Ascending aorta (tissue), 2 donors: ENCODE data around the gene ANKS4B. TPM values are rescaled to one million over a fixed set of nuclear protein-coding genes. Genes with fewer than 3 reads are reported as not detected.
A peak's percentile ranks its signal among the peaks of the same experiment; 100 is the strongest.
"Not testable (repeated sequence)": the region's sequence is repeated elsewhere in the genome, so short reads cannot be mapped to it uniquely, and the experiment has no call there.

Experiments
- DNase-seq, 2 donors: peaks; one replicate each; pipeline ENCODE4 v3.0.0-alpha.2; 2019; ENCODE audit warnings: low spot score in 2 of 2
- H3K27ac ChIP-seq, 2 donors: fragments of 200-600 bp; sonication (generic); one replicate each; pipeline ENCODE4 v1.5.1; 2016 to 2017; ENCODE audit warnings: mild to moderate bottlenecking in 1 of 2
- H3K27me3 ChIP-seq: fragments of 200-600 bp; sonication (generic); one replicate; pipeline ENCODE4 v1.5.1; 2017
- H3K36me3 ChIP-seq, 2 donors: fragments of 200-600 bp; sonication (generic); one replicate each; pipeline ENCODE4 v1.5.1; 2016
- H3K4me1 ChIP-seq, 2 donors: fragments of 200-600 bp; sonication (generic); one replicate each; pipeline ENCODE4 v1.5.1; 2016 to 2017; ENCODE audit warnings: mild to moderate bottlenecking in 1 of 2
- H3K4me3 ChIP-seq, 2 donors: fragments of 200-600 bp; sonication (generic); one replicate each; pipeline ENCODE4 v1.5.1; 2016 to 2017; ENCODE audit warnings: mild to moderate bottlenecking in 1 of 2
- H3K9me3 ChIP-seq, 2 donors: fragments of 200-600 bp; sonication (generic); one replicate each; pipeline ENCODE4 v1.5.1; 2016
- intact Hi-C: fragments of 100-400 bp; cut with DNase I; formaldehyde crosslinking; loops from one replicate; pipeline ENCODE4 v1.15.1; 2023
- total RNA-seq: library from RNA; depleted of rRNA; stranded (reverse); fragments of >200 nt; gene quantifications from one replicate; pipeline ENCODE4 v1.1.0, GENCODE V29; 2016
- TF ChIP-seq, protein P1 (sequence below), 3 experiments: fragments of 200-600 bp in 2 of 3; fragments of 450-650 bp in 1 of 3; sonication (generic) in 2 of 3; IDR thresholded peaks; one replicate each; pipeline ENCODE4 v1.5.1; 2016 to 2019; ENCODE audit warnings: antibody characterized with exemption in 3 of 3, mild to moderate bottlenecking in 1 of 3, moderate library complexity in 1 of 3

Gene ANKS4B
- total RNA-seq, 1 donor from 2014 or later, result not detected

DNA sequence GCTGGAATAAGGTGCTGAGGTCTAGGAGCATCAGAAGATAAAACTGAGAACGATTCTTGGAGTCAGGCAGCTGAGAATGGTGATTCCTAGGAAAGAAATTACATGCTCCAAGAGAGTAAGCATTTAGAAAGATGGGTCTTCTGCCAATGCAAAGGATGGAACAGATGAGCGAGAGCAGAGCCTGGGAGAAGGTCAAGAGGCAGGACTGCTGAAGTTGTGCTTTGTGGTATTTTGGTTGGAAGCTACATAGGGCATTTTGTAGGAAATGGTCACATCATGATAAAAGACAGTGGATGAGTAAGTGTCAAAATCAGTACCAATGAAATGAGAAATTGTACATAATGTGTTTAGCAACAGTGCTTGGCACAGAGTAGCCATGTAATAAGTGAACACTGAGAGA lies 46.0 kb downstream of the ANKS4B start:
- peak in 1 of 2 donors; percentile 27 for DNase-seq
- Histone ChIP-seq H3K4me3 (no peak overlapping the region), H3K4me1 (peaks cover 0 to 4% of the 10 kb centered on the region in 2 donors), H3K9me3 (no peaks in the 10 kb centered on the region), H3K27me3 (no peaks in the 10 kb centered on the region), H3K27ac (no peak overlapping the region), H3K36me3 (no peaks in the 10 kb centered on the region)
- intact Hi-C loops, result no loop called here
- TF ChIP-seq, protein P1, sequence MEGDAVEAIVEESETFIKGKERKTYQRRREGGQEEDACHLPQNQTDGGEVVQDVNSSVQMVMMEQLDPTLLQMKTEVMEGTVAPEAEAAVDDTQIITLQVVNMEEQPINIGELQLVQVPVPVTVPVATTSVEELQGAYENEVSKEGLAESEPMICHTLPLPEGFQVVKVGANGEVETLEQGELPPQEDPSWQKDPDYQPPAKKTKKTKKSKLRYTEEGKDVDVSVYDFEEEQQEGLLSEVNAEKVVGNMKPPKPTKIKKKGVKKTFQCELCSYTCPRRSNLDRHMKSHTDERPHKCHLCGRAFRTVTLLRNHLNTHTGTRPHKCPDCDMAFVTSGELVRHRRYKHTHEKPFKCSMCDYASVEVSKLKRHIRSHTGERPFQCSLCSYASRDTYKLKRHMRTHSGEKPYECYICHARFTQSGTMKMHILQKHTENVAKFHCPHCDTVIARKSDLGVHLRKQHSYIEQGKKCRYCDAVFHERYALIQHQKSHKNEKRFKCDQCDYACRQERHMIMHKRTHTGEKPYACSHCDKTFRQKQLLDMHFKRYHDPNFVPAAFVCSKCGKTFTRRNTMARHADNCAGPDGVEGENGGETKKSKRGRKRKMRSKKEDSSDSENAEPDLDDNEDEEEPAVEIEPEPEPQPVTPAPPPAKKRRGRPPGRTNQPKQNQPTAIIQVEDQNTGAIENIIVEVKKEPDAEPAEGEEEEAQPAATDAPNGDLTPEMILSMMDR (IDR thresholded peaks at IDR 0.05), result no peak

DNA sequence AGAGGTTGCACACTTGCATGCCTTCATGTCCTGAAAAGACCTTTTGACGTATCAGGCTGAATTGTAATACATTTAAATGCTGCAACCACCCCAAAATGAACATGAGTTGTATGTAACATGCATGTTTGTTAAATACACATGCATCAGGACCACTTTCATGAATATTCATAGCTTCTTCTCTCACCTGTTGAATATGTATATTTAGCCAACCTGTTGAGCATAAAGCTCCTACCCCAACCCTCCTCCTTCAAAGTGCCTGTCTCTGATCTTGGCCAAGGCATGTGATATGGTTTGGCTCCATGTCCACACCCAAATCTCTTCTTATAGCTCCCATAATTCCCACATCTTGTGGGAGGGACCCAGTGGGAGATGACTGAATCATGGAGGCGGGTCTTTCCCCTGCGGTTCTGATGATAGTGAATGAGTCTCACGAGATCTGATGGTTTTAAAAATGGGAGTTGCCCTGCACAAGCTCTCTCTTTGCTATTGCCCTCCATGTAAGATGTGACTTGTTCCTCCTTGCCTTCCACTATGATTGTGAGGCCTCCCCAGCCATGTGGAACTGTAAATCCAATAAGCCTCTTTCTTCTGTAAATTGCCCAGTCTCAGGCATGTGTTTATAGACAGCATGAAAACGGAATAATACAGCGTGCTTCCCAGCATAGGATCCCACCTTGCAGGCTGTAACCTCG lies 48.3 kb downstream of the ANKS4B start:
- Histone ChIP-seq H3K4me1 (peaks cover 0 to 4% of the 10 kb centered on the region in 2 donors), H3K36me3 (no peaks in the 10 kb centered on the region), H3K27me3 (no peaks in the 10 kb centered on the region), H3K4me3 (no peak overlapping the region), H3K9me3 (no peaks in the 10 kb centered on the region), H3K27ac (no peak overlapping the region)
- TF ChIP-seq, protein P1 (IDR thresholded peaks at IDR 0.05), result no peak
- intact Hi-C loops, result loop anchor here (2.0 kb wide), 1 partner anchor 19 kb away; no protein-coding TSS in a partner anchor
- peak in 1 of 2 donors; percentile 55 for DNase-seq

DNA sequence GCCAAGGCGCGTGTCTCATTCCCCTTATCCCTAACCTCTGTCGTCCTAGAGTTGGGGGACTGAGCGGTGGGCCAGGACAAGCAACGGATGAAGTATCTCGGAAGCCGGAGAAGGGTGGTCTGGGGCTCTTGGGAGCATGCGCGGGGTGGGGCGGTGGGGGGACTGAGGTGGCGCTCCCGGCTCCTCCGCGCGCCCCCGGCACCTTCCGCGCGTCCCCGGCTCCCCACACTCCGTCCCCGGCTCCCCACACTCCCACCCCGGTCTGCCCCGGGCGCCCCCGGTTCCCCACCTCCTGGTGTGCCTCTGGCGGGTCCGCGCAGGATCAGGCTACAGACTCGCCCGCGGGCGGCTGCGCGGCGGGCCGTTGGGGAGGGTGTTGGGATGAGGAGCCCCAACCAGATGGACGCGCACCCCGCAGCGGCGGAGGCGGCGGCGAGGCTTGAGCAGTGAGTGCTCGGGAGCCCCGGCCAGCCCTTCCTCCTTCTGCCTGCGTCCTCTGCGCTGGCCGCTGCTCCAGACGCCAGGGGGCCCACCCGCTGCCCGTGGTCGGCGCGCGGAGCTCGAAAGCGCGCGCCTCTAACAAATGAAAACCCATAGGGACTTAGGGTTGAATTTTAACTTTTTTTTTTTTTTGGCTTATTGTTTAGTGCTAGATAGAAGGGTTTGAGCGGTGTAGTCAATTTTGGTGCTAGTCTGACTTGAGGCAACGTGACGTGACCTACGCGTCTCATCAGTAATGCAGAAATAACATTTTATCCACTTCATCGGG lies 50.2 kb downstream of the ANKS4B start:
- TF ChIP-seq, protein P1 (IDR thresholded peaks at IDR 0.05), result peak; percentile 14 to 63 (median 29)
- DNase-seq, result no peak
- H3K4me1 ChIP-seq, result peaks cover 0 to 4% of the 10 kb centered on the region in 2 donors

DNA sequence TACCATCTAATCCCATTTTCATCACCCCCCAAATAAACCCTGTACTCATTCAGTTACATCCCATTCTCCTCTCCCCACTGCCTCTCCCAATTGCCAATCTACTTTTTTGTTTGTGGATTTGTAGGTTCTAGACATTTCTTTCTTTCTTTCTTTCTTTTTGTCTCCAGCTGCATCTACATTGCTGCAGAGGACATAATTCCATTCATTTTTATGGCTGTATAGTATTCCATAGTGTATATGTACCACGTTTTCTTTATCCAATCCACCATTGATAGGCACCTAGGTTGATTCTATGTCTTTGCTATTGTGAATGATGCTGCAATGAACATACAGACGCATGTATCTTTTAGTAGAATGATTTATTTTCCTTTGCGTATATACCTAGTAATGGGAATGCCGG lies 50.9 kb downstream of the ANKS4B start:
- peaks cover 0 to 4% of the 10 kb centered on the region in 2 donors for H3K4me1 ChIP-seq
- no peaks in the 10 kb centered on the region for H3K36me3 ChIP-seq
- no peak overlapping the region for H3K27ac ChIP-seq
- intact Hi-C loops, result no loop called here
- TF ChIP-seq, protein P1 (IDR thresholded peaks at IDR 0.05), result no peak
- DNase-seq, result no peak
- no peaks in the 10 kb centered on the region for H3K27me3 ChIP-seq
- H3K4me3 ChIP-seq, result peak overlapping the region in 1 of 2 donors; percentile 68
- H3K9me3 ChIP-seq, result no peaks in the 10 kb centered on the region

More for the DNA sequence above, 50.2 kb downstream of the ANKS4B start:
- H3K4me3 ChIP-seq, result peak overlapping the region; percentile 53 to 68
- no peaks in the 10 kb centered on the region for H3K27me3 ChIP-seq
- peak overlapping the region; percentile 41 to 74 for H3K27ac ChIP-seq
- intact Hi-C loops, result loop anchor here (2.0 kb wide), 1 partner anchor 17 kb away; no protein-coding TSS in a partner anchor
- no peaks in the 10 kb centered on the region for H3K36me3 ChIP-seq
- H3K9me3 ChIP-seq, result no peaks in the 10 kb centered on the region

DNA sequence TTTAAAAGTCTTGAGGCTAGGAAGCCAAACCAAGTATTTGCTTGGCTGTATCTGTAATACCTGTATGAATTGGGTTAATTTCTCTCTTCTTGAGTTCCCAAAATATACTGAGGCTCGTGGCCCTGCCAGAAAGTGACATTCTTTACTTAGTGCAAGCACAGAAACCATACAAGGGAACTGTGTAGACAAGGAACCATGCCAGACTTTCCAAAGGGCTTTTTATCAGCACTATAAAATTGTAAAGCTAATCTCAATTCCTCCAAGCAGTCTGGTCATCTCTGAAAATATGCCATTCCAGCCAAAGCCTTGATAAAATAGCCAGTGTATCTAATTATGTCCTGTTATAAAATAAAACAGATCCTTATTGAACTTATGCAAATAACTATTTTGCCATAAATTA lies 51.8 kb downstream of the ANKS4B start:
- intact Hi-C loops, result no loop called here

DNA sequence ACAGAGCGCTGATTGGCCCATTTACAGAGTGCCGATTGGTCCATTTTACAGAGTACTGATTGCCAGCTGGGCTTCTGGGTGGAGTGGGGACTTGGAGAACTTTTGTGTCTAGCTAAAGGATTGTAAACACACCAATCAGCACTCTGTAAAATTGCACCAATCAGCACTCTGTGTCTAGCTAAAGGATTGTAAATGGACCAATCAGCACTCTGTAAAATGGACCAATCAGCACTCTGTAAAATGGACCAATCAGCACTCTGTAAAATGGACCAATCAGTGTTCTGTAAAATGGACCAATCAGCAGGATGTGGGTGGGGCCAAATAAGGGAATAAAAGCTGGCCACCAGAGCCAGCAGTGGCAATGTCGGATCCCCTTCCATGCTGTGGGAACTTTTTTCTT lies 56.3 kb downstream of the ANKS4B start:
- H3K36me3 ChIP-seq, H3K4me3 ChIP-seq, DNase-seq, H3K4me1 ChIP-seq, intact Hi-C loops, H3K27ac ChIP-seq, H3K27me3 ChIP-seq, H3K9me3 ChIP-seq: not testable (repeated sequence)

More for the DNA sequence above, 51.8 kb downstream of the ANKS4B start:
- no peaks in the 10 kb centered on the region for H3K9me3 ChIP-seq
- TF ChIP-seq, protein P1 (IDR thresholded peaks at IDR 0.05), result no peak
- no peak for DNase-seq
- H3K27ac ChIP-seq, result no peak overlapping the region
- H3K36me3 ChIP-seq, result no peaks in the 10 kb centered on the region
- no peak overlapping the region for H3K4me3 ChIP-seq
- no peaks in the 10 kb centered on the region for H3K27me3 ChIP-seq
- peaks cover 0 to 4% of the 10 kb centered on the region in 2 donors for H3K4me1 ChIP-seq
